IPS-18a (cell line): Measurements from ENCODE around the gene VGF.
A peak's percentile ranks its signal among the peaks of the same experiment; 100 is the strongest.

ENCODE experiments used
- H3K27ac ChIP-seq: one replicate; pipeline ENCODE4 v1.5.1; 2013; ENCODE audit warnings: low read length
- H3K27me3 ChIP-seq: one replicate; pipeline ENCODE4 v1.6.1; 2013; ENCODE audit warnings: mild to moderate bottlenecking, low read length; ENCODE audit not compliant: control insufficient read depth, insufficient read depth
- H3K36me3 ChIP-seq: one replicate; pipeline ENCODE4 v1.6.1; 2013; ENCODE audit warnings: low read depth, low read length; ENCODE audit not compliant: control insufficient read depth
- H3K4me1 ChIP-seq: one replicate; pipeline ENCODE4 v1.6.1; 2013; ENCODE audit warnings: low read depth, low read length; ENCODE audit not compliant: control insufficient read depth
- H3K4me3 ChIP-seq: one replicate; pipeline ENCODE4 v1.5.1; 2013; ENCODE audit warnings: low read length
- H3K9ac ChIP-seq: one replicate; pipeline ENCODE4 v1.6.1; 2013; ENCODE audit warnings: mild to moderate bottlenecking, low read length, moderate library complexity
- H3K9me3 ChIP-seq: one replicate; pipeline ENCODE4 v1.6.1; 2013; ENCODE audit warnings: low read depth, low read length; ENCODE audit not compliant: control insufficient read depth

Gene VGF

DNA sequence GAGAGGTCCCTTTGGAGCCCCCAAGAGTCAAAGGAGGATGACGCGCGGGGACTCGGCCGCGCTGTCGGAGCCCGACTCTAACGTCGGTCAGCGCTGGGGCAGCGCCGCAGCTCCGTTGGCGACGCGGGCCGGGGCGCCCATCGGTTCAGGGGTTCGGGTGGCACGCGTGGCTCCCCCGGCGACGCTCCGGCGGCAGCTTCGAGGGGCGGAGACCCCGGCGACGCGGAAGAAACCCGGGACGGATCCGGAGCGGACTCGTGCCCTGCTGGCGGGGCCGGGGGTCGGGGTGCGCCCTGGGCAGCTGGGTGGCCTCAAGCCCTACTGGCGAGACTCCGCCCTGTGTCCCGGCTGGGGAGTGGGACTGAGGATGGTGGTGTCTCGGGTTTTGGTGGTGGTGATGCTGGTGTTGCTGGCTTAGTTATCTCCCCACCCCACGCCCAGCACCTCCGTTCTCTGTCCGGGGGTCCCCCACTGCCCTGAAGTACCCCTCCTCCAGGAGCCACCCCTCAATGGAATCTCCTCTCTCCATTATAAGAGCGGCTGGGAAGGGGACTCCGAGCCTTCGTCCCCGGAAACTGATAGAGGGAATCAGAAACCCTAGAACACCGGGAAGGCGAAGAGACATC lies 14.9 kb upstream of the VGF start, which contains the start of gene NAT16:
TSS of gene NAT16 (minus strand) at position 164 of the 626 bp plus-strand sequence. CDS start 5,486 bp downstream, outside the sequence.
- Histone ChIP-seq H3K27me3 (peaks cover 59% of the 10 kb centered on the region), H3K4me3 (peak within 1 kb of the TSS; percentile 70), H3K9me3 (no peaks in the 10 kb centered on the region), H3K9ac (no peak within 1 kb of the TSS), H3K36me3 (no peaks in the 10 kb centered on the region), H3K27ac (no peak within 1 kb of the TSS), H3K4me1 (peaks cover 9% of the 10 kb centered on the region)

GRCh38 chr7:101179713-101180112 lies 14.3 kb upstream of the VGF start:
- no peaks in the 10 kb centered on the region for H3K9me3 ChIP-seq
- H3K4me3 ChIP-seq: peak overlapping the region; percentile 70
- no peak overlapping the region for H3K27ac ChIP-seq
- H3K36me3 ChIP-seq: no peaks in the 10 kb centered on the region
- H3K4me1 ChIP-seq: peaks cover 9% of the 10 kb centered on the region
- H3K27me3 ChIP-seq: peaks cover 65% of the 10 kb centered on the region
- H3K9ac ChIP-seq: no peak overlapping the region

DNA sequence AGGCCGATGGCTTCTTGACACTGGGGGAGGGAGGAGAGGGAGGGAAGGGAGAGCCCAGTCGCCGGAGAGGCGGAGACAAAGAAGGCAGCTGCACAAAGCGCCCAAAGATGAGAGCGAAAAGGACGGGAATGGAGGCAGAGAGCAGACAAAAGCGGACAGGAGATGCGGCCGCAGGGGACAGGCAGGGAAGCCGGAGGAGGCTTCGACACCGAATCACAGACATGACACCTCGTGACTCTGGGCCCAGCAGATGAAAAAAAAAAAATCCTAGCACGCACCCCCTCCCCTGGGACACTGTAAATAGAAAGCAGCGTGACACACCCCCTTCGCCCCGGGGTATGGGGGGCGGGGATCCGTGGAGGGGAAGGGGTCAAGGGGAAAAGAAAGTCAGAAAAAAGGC lies 13.7 kb upstream of the VGF start:
- Histone ChIP-seq H3K36me3 (no peaks in the 10 kb centered on the region), H3K4me3 (peak overlapping the region; percentile 70), H3K27me3 (peaks cover 71% of the 10 kb centered on the region), H3K27ac (no peak overlapping the region), H3K9ac (no peak overlapping the region), H3K9me3 (no peaks in the 10 kb centered on the region), H3K4me1 (peaks cover 9% of the 10 kb centered on the region)

DNA sequence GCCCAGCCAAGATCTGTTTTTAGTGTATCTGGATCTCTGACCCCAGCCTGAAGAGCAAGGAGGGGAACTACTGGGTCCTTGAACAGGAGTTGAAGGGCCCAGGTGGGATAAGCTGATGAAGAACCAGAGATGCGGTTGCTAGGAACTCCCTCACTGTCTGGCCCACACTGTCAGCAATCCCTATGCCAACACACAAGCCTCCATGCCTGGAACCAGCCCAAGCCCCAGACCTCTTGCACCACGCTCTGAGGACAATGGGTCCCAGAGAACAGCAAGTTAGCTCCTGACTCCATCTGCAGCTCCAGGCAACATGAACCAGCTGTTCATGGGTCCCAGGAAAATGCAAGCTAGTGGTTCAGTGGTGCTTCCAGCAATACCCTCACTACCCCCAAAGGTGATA lies 12.3 kb upstream of the VGF start:
- Histone ChIP-seq H3K4me1 (peaks cover 9% of the 10 kb centered on the region), H3K27me3 (peaks cover 85% of the 10 kb centered on the region), H3K9me3 (no peaks in the 10 kb centered on the region)

DNA sequence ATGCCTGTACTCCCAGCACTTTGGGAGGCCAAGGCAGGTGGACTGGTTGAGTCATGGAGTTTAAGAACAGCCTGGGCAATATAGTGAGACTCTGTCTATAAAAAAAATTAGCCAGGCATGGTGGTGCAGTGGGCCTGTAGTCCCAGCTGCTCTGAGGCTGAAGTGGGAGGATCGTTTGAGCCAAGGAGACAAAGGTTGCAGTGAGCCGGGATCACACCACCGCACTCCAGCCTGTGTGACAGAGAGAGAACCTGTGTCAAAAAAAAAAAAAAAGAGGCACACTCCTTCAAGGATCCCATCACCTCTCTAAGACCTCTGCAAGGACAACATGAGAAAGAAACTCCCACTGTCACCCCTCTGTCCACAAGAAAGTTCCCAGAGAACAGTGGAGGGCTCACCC lies 10.3 kb upstream of the VGF start:
- Histone ChIP-seq H3K4me3 (no peak overlapping the region), H3K9ac (no peak overlapping the region), H3K36me3 (no peaks in the 10 kb centered on the region), H3K27me3 (peaks cover 99% of the 10 kb centered on the region), H3K27ac (no peak overlapping the region), H3K4me1 (peaks cover 15% of the 10 kb centered on the region), H3K9me3 (no peaks in the 10 kb centered on the region)

More for the DNA sequence above, 12.3 kb upstream of the VGF start:
- H3K27ac ChIP-seq: no peak overlapping the region
- no peak overlapping the region for H3K4me3 ChIP-seq
- no peak overlapping the region for H3K9ac ChIP-seq
- H3K36me3 ChIP-seq: no peaks in the 10 kb centered on the region

- no peaks in the 10 kb centered on the region for H3K36me3 ChIP-seq
Measured at GRCh38 chr7:101174322-101174854, 9.0 kb upstream of the VGF start.

GRCh38 chr7:101173752-101174244 lies 8.4 kb upstream of the VGF start:
- no peak overlapping the region for H3K27ac ChIP-seq
- H3K27me3 ChIP-seq: peaks cover 100% of the 10 kb centered on the region
- peak overlapping the region; percentile 59 for H3K4me3 ChIP-seq
- H3K36me3 ChIP-seq: no peaks in the 10 kb centered on the region
- no peaks in the 10 kb centered on the region for H3K9me3 ChIP-seq
- peaks cover 25% of the 10 kb centered on the region for H3K4me1 ChIP-seq
- H3K9ac ChIP-seq: no peak overlapping the region

More at GRCh38 chr7:101174322-101174854, 9.0 kb upstream of the VGF start:
- Histone ChIP-seq H3K9me3 (no peaks in the 10 kb centered on the region), H3K27ac (no peak overlapping the region), H3K4me1 (peaks cover 21% of the 10 kb centered on the region), H3K4me3 (peak overlapping the region; percentile 59), H3K9ac (no peak overlapping the region), H3K27me3 (peaks cover 99% of the 10 kb centered on the region)

DNA sequence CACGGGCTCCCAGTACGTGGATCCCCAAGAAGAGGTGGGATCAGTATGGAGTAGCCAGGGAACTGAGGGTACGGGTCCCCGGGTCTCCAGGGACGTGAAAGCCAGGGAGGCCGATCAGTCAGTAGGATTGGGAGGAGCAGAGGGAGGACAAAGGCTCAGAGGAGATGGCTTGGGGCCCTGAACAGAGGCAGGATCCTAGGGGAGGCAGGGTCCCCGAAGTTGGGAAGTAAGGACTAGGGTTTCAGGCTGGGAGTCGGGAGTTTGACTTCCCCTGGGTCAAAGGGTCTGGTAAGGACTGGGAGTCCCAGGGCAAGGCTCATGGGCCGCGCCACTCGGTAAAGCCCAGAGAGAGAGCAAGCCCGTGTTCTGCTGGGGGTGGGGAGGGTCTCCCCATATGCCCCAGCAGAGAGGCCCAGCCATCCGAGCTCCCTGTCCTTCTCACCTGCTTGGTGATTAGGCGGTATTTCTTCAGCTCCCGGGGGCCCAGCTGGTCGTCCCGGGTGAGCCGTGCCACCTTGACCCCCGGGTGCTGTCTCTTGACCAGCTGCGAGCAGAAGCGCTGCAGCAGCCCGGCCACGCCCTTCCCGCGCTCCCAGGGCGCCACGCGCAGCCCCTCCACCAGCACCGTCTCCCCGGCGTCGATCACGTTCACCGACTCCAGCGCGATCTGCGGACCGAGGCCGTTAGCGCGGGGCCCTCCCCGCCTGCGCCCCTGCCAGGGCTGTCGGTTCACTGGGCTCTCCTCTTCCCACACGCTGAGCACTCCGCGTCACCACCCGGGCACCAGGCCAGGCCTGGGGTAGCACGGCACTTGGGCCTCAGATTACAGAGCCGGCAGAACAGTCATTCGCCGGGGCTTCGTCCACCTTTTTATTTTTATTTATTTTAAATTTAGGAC lies 7.7 kb upstream of the VGF start:
- Histone ChIP-seq H3K27me3 (peaks cover 100% of the 10 kb centered on the region), H3K4me3 (peak overlapping the region; percentile 46)

GRCh38 chr7:101172005-101172853 lies 6.9 kb upstream of the VGF start:
- peak overlapping the region; percentile 46 for H3K4me3 ChIP-seq
- H3K27me3 ChIP-seq: peaks cover 100% of the 10 kb centered on the region
- H3K9me3 ChIP-seq: no peaks in the 10 kb centered on the region
- peaks cover 37% of the 10 kb centered on the region for H3K4me1 ChIP-seq
- H3K27ac ChIP-seq: no peak overlapping the region
- H3K36me3 ChIP-seq: no peaks in the 10 kb centered on the region
- no peak overlapping the region for H3K9ac ChIP-seq

More for the DNA sequence above, 7.7 kb upstream of the VGF start:
- Histone ChIP-seq H3K9me3 (no peaks in the 10 kb centered on the region), H3K27ac (no peak overlapping the region), H3K4me1 (peaks cover 31% of the 10 kb centered on the region), H3K36me3 (no peaks in the 10 kb centered on the region), H3K9ac (no peak overlapping the region)

DNA sequence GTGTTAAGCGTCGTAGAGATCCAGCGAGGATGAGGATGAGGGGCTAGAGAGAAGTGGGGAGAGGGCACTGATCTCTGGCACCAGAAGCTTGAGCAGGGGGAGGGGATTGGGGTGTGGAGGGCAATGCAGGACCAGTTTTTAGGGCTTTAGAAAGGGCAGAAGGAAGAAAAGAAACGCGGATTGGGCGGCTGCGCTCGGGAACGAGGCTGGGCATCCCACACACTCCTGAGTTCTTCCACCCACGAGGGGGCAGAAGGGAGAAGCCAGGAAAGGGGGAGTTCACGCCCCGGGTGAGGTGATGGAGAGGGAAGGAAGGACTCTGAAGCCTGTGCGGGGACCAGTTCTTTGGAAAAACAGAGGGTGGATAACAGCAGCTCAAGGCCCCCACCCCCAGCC lies 6.1 kb upstream of the VGF start:
- Histone ChIP-seq H3K4me3 (peak overlapping the region; percentile 46), H3K9me3 (no peaks in the 10 kb centered on the region), H3K9ac (no peak overlapping the region), H3K36me3 (no peaks in the 10 kb centered on the region), H3K27ac (no peak overlapping the region), H3K4me1 (peaks cover 41% of the 10 kb centered on the region), H3K27me3 (peaks cover 98% of the 10 kb centered on the region)
